Stimulated activated CD4-positive, alpha-beta T cell treated with anti-CD3 and anti-CD28 coated beads, Interleukin-12 subunit alpha, Interleukin-12 subunit beta, amount 100 ng/mL, for 4 hours (primary cell): ENCODE data around the gene SAMD13.
"Not testable (repeated sequence)": the region's sequence is repeated elsewhere in the genome, so short reads cannot be mapped to it uniquely, and the experiment has no call there.

Experiments used
- DNase-seq: peaks from one replicate; pipeline ENCODE4 v3.0.0-alpha.2; 2020

Gene SAMD13

DNA sequence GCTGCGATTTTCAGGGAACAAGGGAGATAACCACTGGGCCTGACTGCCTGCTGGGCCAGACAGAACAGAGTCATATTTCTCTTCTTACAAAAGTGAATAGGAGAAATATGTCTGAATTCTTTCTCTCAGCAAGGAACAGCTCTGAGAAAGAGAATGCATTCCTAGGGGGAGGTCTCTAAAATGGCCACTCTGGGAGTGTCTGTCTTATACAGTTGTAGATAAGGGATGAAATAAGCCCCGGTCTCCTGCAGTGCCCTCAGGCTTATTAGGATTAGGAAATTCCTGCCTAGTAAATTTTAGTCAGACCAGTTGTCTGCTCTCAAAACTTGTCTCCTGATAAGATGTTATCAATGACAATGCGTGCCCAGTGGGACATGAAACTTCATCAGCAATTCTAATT lies 14.1 kb upstream of the SAMD13 start:
- not testable (repeated sequence) for DNase-seq

DNA sequence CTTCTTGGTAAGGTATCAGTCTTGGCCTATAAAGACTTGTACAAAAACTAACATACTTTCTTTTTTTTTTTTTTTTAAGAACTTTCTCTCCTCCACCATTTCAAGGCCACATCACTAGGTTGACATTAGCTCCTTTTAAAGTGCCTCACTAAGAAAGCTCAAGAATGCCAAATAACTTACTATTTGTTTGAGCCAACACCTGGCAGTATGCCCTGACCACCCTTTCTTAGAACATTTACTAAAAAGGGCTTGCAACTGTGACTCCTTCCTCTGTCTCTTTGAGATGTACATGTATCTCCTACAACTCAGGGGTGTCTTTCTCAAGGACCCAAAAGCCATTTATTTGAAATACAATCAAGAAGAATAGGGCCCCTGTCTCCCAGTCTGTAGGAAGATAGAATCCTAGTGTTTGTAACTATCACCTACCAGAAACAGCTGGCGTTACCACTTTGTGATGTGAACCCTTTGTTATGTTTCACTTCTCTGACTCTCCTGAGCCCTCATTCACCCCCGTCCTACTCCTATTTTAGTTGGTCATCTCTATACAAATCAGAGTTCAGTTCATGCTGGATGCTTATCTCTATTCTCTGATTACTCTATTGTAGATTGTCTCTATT lies 12.2 kb upstream of the SAMD13 start:
- no peak for DNase-seq

DNA sequence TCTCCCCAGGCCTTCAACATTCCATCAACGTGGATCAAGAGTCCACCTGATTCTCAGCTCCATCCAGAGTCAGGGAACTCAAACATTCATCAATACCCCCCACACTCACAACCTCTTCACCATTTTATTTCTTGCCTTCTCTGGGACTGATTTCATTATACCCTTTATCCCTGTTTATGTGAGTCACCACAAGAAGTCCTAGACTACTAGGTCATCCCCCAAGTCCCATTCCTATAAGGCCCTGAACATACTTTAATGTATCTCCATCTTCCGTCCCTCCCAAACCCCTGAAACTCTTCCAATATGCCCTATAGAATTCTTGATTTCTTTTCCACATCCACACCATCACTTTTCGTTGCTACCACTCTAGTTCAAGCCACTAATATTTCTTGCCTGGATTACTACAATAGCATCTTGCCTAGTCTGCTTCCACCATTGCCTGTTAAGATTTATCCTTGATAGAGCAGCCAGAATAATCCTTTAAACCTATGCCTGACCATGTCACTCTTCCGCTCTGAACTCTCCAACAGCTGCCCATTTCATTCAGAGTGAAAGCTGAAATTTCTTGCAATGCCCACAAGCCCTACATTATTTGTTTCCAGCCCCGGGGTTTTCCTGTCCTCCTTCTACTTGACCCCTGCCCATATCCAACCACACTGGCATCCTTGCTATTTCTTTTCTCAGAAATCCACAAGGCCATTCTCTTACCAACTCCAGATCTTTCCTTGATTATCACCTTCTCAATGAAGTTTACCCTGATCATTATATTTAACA lies 9.4 kb upstream of the SAMD13 start:
- no peak for DNase-seq

GRCh38 chr1:84293766-84294165 lies 7.7 kb upstream of the SAMD13 start:
- DNase-seq = no peak

GRCh38 chr1:84294751-84295150 lies 6.8 kb upstream of the SAMD13 start:
- DNase-seq = no peak

DNA sequence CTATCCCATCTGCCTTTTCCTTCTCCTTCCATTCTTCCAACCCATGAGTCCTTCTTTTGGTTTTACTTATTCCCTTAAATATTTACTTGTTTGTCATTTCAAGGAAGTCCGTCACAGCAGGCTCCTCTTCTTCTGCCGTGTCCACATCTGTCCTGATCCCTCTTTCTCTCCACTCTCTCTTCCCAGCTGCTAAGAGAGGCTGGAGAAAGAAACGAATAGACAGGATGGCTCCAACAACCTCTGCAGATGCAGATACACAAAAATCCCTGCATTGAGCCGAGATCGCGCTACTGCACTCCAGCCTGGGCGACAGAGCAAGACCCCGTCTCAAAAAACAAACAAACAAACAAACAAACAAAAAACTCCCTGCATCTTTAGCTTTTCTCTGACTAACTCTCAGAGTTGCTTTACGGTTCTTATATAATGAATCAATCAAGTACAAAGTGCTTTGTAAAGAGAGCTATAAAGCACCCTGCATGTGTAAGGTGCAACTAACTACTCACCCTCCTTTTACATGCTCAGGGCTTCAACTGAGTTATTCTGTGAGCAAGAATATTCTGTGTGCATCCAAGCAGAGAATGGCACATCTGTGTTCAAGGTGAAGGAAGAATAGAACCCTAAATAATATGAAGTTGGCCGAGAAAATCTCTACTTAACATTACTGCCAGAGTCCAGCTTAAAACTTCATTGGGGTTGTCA lies 3.8 kb upstream of the SAMD13 start:
- no peak for DNase-seq

DNA sequence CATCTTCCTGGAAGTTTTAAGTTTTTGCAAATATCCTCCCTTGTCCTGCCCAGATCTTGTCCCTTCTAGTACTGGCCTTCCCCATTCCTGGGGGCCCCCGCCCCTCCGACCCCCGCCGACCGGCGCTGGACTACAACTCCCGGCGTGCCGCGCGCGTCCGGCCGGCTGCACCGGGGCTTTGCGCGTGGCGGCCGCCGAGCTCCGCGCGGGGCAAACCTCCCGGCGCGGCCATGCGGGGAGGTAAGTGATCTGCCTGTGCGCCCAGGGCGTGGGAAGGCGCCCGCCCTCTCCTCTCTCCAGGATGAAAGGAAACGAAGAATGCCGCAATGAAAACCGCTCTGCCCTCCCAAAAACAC lies 3.2 kb upstream of the SAMD13 start:
- peak; percentile 49 for DNase-seq

- DNase-seq = peak; percentile 23
Measured at GRCh38 chr1:84298684-84299535, 2.6 kb upstream of the SAMD13 start.

DNA sequence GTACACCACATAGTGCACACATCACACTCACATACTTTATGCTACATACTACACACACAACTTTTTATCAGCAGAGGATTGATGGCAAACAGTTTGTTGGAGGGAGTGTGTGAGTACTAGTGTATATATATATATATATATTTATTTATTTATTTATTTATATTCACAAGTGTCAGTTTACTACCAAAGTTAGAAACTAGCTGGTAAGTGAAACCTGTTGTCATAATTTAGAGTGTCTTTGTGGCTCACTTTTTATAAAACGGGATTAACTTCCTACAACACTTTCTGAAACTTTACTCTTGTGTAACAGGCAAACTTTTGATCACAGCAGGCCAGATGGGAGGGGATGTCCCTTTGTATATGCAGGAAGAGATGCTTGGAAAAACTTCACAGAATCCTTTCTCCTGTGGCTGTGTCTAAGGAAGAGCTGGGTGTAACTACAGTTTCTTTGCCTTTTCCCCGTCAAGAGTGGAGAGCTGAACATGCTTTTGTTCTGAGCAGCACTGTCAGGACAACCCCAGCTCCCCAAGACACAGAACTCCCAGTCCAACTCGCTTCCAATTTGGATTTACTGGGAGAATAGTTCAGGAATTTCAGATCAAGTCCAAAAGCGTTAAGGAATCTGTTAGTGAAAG lies 1.9 kb upstream of the SAMD13 start:
- no peak for DNase-seq

DNA sequence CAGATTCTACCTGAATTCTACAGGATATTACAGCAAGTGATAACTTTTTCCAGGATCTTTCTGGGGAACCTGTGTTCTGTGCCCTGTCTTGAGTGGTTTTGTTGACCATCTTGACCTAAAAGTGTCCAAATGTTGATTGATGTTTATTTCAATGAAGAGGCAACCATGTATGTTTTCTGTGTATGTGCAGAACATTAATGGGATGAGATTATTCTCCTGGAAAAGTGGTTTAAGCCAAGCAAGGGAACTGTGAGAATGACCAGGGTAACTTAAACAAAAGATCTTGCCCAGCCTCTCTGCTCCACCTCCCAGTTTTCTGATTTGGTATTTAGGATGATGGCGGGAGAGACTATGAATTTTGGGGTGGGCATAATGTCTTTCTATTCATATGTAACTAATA lies 1.0 kb upstream of the SAMD13 start:
- DNase-seq = no peak

GRCh38 chr1:84301785-84302385 lies 377 bp downstream of the SAMD13 start:
- no peak for DNase-seq

DNA sequence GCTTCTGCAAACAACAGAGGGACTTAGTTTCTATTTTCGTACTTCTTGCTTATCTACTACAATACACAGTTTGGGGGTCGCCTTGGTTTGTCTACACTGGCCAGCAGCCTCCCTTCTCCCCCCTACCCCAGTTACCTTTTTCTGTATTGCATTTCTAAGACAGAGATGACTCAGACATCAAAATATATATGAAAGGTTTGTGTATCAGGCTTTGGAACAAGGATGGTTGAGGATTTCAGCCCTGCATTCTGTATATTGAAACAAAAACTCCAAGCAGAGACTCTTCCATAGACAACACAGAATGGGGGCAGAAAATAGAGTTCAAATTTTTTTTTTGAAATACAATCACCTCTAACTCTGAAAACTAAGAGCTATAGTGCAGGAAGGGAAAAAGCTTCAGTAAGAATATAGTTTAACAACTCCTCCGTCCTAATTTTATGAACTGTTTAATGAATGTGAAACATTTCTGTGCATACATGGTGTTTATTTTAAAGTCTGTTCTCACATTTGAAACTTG lies 1.9 kb downstream of the SAMD13 start:
- DNase-seq = no peak

DNA sequence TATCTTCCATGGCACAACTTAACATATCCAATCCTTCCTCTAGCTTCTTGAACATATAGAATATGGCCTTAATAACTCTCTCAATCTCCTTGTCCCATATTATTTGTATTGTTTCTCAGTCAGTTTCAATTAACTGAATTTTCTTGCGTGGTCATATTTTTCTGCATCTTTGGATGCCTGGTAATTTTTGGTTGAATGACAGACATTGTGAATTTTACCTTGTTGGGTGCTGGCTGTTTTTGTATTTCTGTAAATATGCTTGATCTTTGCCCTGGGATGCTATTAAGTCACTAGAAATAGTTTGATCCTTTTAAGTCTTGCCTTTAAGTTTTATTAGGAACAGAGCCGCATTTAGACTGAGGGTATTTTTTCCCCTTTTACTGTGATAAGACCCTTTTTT lies 5.9 kb downstream of the SAMD13 start:
- no peak for DNase-seq

DNA sequence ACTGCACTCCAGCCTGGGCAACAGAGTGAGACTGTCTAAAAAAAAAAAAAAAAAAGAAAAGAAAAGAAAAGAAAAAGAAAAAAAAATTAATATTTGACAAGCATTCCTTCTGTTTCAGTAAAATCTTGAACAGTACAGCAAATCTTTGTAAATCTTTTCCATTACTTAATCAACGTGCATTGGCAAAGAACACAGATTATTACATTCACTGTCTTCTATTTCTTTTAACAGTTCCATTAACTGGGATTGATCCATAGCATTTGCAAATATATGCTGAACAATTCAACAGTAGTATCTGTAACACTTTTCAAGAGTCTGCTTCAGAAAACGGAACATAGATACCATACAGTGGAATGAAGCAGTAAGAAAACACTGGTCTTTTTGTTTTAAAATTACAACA lies 9.8 kb downstream of the SAMD13 start:
- DNase-seq = no peak

DNA sequence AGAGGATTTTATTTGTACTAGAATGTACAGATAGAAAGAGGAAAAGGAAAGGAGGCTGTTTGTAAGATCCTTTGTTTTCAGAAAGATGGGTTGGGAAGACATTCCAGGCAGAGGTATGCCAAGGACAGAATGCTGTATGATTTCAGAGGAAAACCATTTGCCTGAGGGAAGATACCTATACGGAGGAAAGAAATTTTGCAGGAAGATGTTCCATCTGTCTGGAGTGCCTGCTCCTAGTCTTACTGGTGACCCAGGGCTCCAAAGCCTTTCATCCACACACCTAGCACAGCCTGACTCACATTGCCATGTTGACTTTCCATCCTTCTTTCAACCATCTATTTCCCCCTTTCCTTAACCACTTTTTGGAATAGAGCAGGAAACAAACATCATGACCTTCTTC lies 18.2 kb downstream of the SAMD13 start:
- DNase-seq = no peak

DNA sequence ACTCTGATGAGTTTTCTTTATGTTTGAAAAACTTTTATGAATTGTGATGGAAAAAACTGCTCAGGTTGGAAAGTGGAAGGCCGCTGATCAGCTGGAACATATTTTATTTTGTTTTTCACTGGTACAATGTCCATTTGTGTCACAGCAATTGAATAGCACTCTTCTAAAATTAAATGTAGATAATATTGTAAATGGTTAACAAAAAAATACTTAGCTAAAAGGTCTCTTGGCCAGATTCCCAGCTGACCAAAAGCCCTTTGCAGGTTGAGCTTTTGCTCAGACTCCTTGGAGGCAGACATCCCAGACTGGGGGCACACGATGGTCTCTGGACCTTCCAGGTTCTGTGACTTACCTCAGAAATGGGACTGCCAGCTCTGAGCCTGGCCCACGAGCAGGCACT lies 26.3 kb downstream of the SAMD13 start:
- DNase-seq = no peak

DNA sequence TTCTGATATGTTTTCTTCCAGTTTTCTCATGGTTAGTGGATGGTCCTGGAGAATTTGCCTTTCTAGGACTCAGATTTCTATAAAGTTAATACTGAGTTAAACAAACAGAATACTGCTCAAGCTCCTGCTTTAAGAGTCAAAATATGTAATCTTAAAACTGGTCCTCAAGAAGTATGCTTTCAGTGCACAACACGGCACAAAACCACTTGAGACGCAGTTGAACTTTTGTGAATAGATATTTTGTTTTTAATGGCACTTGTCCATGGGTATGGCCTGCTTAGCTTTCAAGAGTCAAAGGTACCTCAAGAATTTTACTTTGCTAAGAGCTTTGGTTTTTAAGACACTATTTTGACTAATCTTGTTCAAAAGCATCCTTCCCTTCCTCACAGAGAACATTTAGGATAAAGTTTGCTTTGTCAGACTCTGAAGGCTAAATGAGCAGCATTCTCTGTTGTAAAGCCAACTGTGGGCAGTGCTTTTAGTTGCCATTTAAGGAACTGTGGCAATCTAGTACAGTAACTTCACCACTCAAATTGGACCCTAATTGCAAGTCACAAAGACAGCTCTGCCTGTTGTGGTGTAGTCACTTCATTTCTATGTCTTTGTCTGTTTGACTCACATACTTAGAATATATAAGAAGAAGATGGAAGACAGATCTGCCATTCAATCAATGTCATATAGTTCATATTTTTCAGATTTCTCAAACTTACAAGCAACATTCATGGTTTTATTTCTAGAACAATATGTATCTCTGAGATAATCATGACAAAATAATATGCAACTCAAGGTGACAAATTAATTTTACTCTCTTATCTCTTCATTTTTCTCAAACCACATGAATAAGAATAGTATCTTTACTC lies 28.8 kb downstream of the SAMD13 start:
- DNase-seq = no peak

DNA sequence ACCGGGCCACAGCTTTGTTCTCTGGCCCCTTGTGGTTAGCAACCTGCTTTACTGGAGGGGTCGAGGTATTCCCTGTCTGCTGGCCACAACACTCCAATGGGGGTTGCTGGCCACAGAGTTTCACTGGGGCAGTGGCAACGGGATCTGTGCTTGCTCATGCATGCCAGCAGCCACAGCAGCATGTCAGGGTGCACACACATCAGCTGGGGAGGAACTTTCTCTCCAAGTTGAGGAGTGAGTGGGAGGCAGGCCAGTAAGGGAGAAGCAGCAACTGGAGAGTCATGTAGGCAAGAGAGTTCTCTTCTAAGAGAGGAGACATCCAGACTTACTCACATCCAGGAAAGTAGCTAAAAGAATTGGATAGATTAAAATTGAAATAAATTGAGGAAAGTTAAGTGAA lies 38.0 kb downstream of the SAMD13 start:
- DNase-seq = no peak

DNA sequence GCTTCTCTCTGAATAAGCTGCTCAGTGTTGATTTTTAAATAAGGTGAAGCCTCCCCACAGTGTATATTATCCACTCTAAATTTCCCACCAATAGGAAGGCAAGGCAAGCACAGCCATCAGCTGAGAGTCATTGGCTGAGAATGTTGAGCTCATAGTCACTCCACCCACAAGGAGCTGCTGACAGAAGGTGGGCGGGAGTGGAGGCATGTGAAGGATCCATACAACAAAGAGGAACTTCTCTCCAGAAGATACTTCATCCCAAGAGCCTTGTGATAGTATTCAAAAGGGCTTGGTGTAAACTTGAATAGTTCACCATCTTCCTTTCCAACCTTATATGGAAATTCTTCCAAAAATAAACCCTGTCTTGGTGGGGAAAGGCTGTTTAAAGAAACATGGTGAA lies 42.8 kb downstream of the SAMD13 start:
- no peak for DNase-seq

GRCh38 chr1:84345220-84345619 lies 43.7 kb downstream of the SAMD13 start:
- DNase-seq = no peak

DNA sequence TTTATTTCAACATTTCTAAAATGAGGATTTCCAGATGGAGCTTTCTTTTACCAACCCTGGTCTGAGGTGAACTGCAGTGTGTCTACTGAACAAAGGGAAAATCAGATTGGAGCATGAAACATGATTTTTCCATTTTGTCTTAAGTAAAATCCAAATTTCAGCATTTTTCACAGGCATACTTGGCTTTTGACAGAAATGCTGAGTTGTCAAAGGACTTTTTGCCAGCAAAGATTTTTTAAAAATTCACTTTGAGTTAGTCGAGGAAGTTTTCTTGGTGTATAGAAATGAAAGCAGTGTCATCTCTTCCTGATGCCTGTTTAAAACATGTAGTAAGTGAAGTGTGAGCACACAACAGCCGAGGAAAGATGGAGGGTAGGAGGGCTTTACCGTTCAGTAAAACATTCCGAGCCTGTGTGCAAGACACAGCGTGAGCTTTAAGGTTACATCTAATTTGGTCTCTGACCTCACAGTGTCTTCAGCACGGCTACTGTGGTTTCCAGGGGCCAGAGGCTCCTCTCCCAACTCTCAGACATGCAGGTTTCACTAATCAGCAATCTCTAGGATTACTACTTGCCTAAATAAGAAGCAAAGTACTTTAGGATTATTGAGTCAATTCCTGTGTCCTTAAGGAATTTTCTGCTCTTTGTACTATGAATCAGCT lies 45.9 kb downstream of the SAMD13 start:
- no peak for DNase-seq
